ENCODE measurements around the gene SLC24A4. TPM values are rescaled to one million over a fixed set of nuclear protein-coding genes. Genes with fewer than 3 reads are reported as not detected.
A peak's percentile ranks its signal among the peaks of the same experiment; 100 is the strongest.

The SLC24A4 gene
- total RNA-seq, 4 donors from 2014 or later, result 0.81 to 3.6 (median 1.4) TPM

DNA sequence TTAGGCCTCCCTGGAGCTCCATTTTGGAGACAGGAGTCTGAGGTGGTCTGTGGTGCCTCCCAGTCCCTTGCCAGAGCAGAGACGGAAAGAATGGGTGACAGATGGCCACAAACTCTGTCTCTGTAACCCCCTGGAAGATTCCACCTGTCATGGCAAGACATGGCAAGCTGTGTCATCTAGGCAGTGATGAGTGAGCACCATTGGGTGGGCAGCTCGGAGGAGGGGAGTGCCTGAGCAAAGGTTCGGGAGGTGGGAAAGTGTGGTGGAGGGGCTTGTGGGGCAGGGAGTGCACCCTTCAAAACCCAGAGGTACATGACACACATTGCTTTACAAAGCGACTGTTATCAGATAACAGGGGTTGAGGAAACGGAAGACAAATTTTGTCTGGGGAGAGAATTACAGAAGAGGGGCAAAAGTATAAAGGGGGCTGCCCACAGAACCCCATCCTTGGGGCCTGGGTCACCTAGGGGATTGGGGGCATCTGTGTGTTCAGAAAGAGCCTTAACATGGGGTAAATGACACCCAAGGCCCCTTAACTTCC, 194.1 kb downstream of the SLC24A4 start:
- Histone ChIP-seq H3K4me1 (peaks cover 0 to 65% (median 0%) of the 10 kb centered on the region in 3 donors), H3K9me3 (no peaks in the 10 kb centered on the region), H3K27ac (no peak overlapping the region), H3K27me3 (no peaks in the 10 kb centered on the region), H3K4me3 (no peak overlapping the region), H3K36me3 (no peaks in the 10 kb centered on the region)
- TF ChIP-seq POLR2AphosphoS5 (IDR thresholded peaks at IDR 0.05), result no peak
- TF ChIP-seq, protein P1, sequence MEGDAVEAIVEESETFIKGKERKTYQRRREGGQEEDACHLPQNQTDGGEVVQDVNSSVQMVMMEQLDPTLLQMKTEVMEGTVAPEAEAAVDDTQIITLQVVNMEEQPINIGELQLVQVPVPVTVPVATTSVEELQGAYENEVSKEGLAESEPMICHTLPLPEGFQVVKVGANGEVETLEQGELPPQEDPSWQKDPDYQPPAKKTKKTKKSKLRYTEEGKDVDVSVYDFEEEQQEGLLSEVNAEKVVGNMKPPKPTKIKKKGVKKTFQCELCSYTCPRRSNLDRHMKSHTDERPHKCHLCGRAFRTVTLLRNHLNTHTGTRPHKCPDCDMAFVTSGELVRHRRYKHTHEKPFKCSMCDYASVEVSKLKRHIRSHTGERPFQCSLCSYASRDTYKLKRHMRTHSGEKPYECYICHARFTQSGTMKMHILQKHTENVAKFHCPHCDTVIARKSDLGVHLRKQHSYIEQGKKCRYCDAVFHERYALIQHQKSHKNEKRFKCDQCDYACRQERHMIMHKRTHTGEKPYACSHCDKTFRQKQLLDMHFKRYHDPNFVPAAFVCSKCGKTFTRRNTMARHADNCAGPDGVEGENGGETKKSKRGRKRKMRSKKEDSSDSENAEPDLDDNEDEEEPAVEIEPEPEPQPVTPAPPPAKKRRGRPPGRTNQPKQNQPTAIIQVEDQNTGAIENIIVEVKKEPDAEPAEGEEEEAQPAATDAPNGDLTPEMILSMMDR (IDR thresholded peaks at IDR 0.05), result no peak
- no peak for TF ChIP-seq POLR2A (IDR thresholded peaks at IDR 0.05)
- no peak for TF ChIP-seq EP300 (IDR thresholded peaks at IDR 0.05)
- WGBS, 2 donors (ENCODE audit: low coverage in 1 of 2), result 95% methylated on average over 3 of the region's 5 CpGs; no CpG with 5 or more reads in 1 of the 2 donors
- no peak for ATAC-seq

GRCh38 chr14:92517761-92518160, 194.8 kb downstream of the SLC24A4 start:
- Histone ChIP-seq H3K4me3 (no peak overlapping the region), H3K4me1 (peaks cover 0 to 59% (median 0%) of the 10 kb centered on the region in 3 donors), H3K27ac (no peak overlapping the region), H3K9me3 (no peaks in the 10 kb centered on the region), H3K27me3 (no peaks in the 10 kb centered on the region), H3K36me3 (no peaks in the 10 kb centered on the region)
- ATAC-seq, result no peak
- no peak for TF ChIP-seq POLR2A (IDR thresholded peaks at IDR 0.05)
- no peak for TF ChIP-seq EP300 (IDR thresholded peaks at IDR 0.05)
- TF ChIP-seq, protein P1 (IDR thresholded peaks at IDR 0.05), result no peak
- TF ChIP-seq POLR2AphosphoS5 (IDR thresholded peaks at IDR 0.05), result no peak
- WGBS, 2 donors (ENCODE audit: low coverage in 1 of 2), result 50 to 60% methylated on average over 1 of the region's 2 CpGs

- Histone ChIP-seq H3K4me1 (peaks cover 0 to 63% (median 0%) of the 10 kb centered on the region in 3 donors), H3K9me3 (no peaks in the 10 kb centered on the region), H3K36me3 (no peaks in the 10 kb centered on the region), H3K27ac (peak overlapping the region in 1 of 4 donors; percentile 4), H3K27me3 (no peaks in the 10 kb centered on the region), H3K4me3 (no peak overlapping the region)
- TF ChIP-seq POLR2A (IDR thresholded peaks at IDR 0.05) (no peak), POLR2AphosphoS5 (IDR thresholded peaks at IDR 0.05) (no peak), EP300 (IDR thresholded peaks at IDR 0.05) (no peak)
- TF ChIP-seq, protein P1 (IDR thresholded peaks at IDR 0.05), result no peak
- ATAC-seq, result no peak
- 60 to 94% methylated on average over 1 to 5 of the region's 20 CpGs for WGBS, 2 donors (ENCODE audit: low coverage in 1 of 2)
Measured at GRCh38 chr14:92519246-92520101, 196.5 kb downstream of the SLC24A4 start.

DNA sequence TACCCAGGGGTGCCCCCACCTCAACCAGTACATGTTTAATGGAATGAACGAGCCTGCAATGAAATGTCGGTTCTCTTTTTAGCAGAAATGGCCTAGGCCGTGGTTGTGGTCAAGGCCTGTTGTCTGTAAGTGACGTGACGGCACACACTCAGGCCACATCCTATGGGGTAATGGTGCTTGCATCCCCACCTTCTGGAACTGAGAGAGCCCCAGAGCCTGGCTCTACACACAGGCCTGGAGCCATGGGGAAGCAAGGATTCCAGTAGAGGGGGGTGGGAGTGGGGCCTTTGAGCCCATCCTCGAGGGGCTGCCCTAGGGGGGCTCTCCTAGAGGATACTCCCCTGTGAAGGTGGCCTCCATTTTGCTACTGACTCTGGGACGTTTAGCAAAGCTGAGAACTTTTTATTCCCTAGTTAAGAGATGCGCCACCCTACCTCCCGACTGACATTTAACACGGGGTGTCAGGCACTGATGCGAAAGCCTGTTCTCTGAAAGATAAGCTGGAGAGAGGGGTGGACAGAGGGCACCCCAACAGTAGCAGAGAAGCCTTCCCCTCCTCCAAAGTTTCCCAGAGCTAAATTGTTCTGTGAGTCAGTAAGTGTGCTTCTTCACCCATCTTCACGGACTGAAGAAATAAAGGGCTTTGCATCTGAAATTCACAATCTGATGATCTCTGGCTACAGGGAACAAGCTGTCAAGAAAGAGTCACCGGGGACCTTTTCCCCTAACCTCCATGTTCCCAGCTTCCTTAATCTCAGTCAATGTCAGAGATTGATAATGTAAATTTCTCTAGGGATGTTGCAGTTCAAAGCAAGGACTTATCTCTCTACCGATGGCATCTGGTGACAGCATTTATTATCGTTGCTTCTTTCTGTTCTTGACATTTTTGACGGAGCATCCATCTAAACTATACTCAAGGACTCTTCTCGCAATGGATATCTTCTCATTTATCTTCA, 197.4 kb downstream of the SLC24A4 start:
- TF ChIP-seq, protein P1 (IDR thresholded peaks at IDR 0.05), result no peak
- TF ChIP-seq EP300 (IDR thresholded peaks at IDR 0.05) (no peak), POLR2AphosphoS5 (IDR thresholded peaks at IDR 0.05) (no peak), POLR2A (IDR thresholded peaks at IDR 0.05) (no peak)
- H3K4me3 ChIP-seq, result no peak overlapping the region
- H3K36me3 ChIP-seq, result no peaks in the 10 kb centered on the region
- no peaks in the 10 kb centered on the region for H3K27me3 ChIP-seq
- no peaks in the 10 kb centered on the region for H3K9me3 ChIP-seq
- H3K4me1 ChIP-seq, result peaks cover 0 to 63% (median 0%) of the 10 kb centered on the region in 3 donors
- 76 to 88% methylated on average over 8 to 10 of the region's 17 CpGs for WGBS, 2 donors (ENCODE audit: low coverage in 1 of 2)
- no peak overlapping the region for H3K27ac ChIP-seq
- ATAC-seq, result no peak
